ENCODE data around the gene CHCHD3. TPM values are rescaled to one million over a fixed set of nuclear protein-coding genes. Genes with fewer than 3 reads are reported as not detected.

CHCHD3 gene
- total RNA-seq, 1 donor from 2014 or later = 62.1 TPM

- Histone ChIP-seq H3K36me3 (ENCODE audit: control insufficient read depth, insufficient read depth, low read length) (no peaks in the 10 kb centered on the region), H3K27me3 (ENCODE audit: control insufficient read depth, insufficient read depth, low read length) (no peaks in the 10 kb centered on the region), H3K4me3 (ENCODE audit: low read depth, low read length) (no peak overlapping the region)
- TF ChIP-seq, protein P1, sequence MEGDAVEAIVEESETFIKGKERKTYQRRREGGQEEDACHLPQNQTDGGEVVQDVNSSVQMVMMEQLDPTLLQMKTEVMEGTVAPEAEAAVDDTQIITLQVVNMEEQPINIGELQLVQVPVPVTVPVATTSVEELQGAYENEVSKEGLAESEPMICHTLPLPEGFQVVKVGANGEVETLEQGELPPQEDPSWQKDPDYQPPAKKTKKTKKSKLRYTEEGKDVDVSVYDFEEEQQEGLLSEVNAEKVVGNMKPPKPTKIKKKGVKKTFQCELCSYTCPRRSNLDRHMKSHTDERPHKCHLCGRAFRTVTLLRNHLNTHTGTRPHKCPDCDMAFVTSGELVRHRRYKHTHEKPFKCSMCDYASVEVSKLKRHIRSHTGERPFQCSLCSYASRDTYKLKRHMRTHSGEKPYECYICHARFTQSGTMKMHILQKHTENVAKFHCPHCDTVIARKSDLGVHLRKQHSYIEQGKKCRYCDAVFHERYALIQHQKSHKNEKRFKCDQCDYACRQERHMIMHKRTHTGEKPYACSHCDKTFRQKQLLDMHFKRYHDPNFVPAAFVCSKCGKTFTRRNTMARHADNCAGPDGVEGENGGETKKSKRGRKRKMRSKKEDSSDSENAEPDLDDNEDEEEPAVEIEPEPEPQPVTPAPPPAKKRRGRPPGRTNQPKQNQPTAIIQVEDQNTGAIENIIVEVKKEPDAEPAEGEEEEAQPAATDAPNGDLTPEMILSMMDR (IDR thresholded peaks at IDR 0.05; ENCODE audit: insufficient read depth, low read length, severe bottlenecking) = no peak
- FAIRE-seq (no peak), DNase-seq (ENCODE audit: low read depth) (no peak)
Measured at GRCh38 chr7:132881317-132881716, 200.6 kb downstream of the CHCHD3 start.

- H3K27me3 ChIP-seq (ENCODE audit: control insufficient read depth, insufficient read depth, low read length) = no peaks in the 10 kb centered on the region
- FAIRE-seq (no peak), DNase-seq (ENCODE audit: low read depth) (no peak)
- H3K4me3 ChIP-seq (ENCODE audit: low read depth, low read length) = no peak overlapping the region
- H3K36me3 ChIP-seq (ENCODE audit: control insufficient read depth, insufficient read depth, low read length) = no peaks in the 10 kb centered on the region
- TF ChIP-seq, protein P1 (IDR thresholded peaks at IDR 0.05; ENCODE audit: insufficient read depth, low read length, severe bottlenecking) = no peak
Measured at GRCh38 chr7:132879579-132879978, 202.3 kb downstream of the CHCHD3 start.

DNA sequence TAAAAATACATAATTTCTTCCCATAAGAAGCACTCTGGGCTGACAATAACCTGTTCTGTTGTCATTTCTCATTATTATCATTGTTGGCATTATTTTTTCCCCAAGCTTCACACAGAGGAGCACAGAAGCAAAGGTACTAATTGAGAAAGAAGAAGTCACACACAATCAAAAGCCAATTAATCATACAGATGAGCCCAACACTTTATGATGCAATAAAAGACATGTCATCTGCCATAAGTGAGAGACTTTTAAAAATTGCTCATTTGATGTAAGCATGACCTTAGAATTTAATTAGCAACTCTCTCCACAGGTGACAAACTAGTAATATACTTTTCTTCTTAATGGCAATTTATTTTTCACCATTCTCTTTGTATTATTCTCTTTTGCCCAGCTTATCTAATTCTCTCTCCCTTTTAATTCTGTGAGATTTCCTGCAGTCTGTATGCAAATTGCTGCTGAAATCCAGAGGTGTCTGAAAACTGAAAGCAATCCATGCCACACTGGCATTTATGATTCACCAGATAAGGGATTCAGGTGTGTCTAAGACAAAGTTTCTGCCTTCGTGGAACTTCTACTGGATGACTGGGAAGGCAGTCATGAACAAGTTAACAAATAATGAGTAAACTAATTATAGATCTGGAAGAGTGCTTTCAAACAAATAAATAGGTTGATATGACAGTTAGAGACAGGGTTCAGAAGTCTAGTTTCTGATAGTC is 203.5 kb downstream of the CHCHD3 start:
- no peak for FAIRE-seq
- H3K36me3 ChIP-seq (ENCODE audit: control insufficient read depth, insufficient read depth, low read length) = no peaks in the 10 kb centered on the region
- H3K4me3 ChIP-seq (ENCODE audit: low read depth, low read length) = no peak overlapping the region

DNA sequence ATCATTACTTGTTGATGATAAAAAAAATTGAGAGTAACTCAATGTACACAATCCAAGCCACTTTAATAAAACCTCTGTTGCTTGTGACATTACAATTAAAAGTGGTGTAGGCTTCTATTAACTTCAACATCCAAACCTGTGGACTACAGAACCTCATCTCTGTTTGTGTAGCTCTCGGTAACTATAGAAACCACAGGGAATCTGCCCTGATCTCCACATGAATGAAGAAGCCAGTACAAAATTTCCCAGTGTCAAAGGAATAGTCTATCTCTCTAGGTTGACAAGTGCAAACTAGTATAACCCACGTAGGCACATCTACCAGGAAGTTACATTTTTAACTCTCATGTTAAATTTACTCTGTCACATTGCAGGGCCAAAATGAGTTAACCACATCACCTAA is 204.3 kb downstream of the CHCHD3 start:
- DNase-seq (ENCODE audit: low read depth) (no peak), FAIRE-seq (no peak)
- Histone ChIP-seq H3K27me3 (ENCODE audit: control insufficient read depth, insufficient read depth, low read length) (no peaks in the 10 kb centered on the region), H3K4me3 (ENCODE audit: low read depth, low read length) (no peak overlapping the region), H3K36me3 (ENCODE audit: control insufficient read depth, insufficient read depth, low read length) (no peaks in the 10 kb centered on the region)
- TF ChIP-seq, protein P1 (IDR thresholded peaks at IDR 0.05; ENCODE audit: insufficient read depth, low read length, severe bottlenecking) = no peak

More for the DNA sequence above, 203.5 kb downstream of the CHCHD3 start:
- TF ChIP-seq, protein P1 (IDR thresholded peaks at IDR 0.05; ENCODE audit: insufficient read depth, low read length, severe bottlenecking) = no peak
- H3K27me3 ChIP-seq (ENCODE audit: control insufficient read depth, insufficient read depth, low read length) = no peaks in the 10 kb centered on the region
- peak; percentile 82 for DNase-seq (ENCODE audit: low read depth)

DNA sequence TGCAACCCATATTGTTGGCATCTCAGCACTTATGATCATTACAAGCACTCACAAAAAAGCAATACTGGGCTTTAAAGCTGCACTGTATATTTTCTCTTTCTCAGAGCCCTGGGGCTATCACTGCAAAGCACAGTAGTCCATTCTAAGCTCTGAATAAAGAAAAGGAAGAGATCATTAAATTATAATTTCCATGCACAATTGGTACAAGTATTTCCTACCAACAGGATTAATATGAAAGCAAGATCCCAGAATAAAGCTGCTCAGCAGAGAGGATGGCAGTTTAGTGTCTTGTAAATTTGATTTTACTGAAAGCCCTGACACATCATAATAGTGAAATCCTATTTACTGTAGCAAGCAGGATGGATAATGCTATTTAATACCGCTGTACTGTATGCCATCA is 205.3 kb downstream of the CHCHD3 start:
- DNase-seq (ENCODE audit: low read depth) = no peak
- TF ChIP-seq, protein P1 (IDR thresholded peaks at IDR 0.05; ENCODE audit: insufficient read depth, low read length, severe bottlenecking) = no peak
- Histone ChIP-seq H3K4me3 (ENCODE audit: low read depth, low read length) (no peak overlapping the region), H3K27me3 (ENCODE audit: control insufficient read depth, insufficient read depth, low read length) (no peaks in the 10 kb centered on the region), H3K36me3 (ENCODE audit: control insufficient read depth, insufficient read depth, low read length) (no peaks in the 10 kb centered on the region)
- FAIRE-seq = no peak

GRCh38 chr7:132872034-132872433 is 209.9 kb downstream of the CHCHD3 start:
- no peak for FAIRE-seq
- Histone ChIP-seq H3K4me3 (ENCODE audit: low read depth, low read length) (no peak overlapping the region), H3K27me3 (ENCODE audit: control insufficient read depth, insufficient read depth, low read length) (no peaks in the 10 kb centered on the region), H3K36me3 (ENCODE audit: control insufficient read depth, insufficient read depth, low read length) (no peaks in the 10 kb centered on the region)
- DNase-seq (ENCODE audit: low read depth) = no peak
- TF ChIP-seq, protein P1 (IDR thresholded peaks at IDR 0.05; ENCODE audit: insufficient read depth, low read length, severe bottlenecking) = no peak

Data from bronchial epithelial cell (primary cell).